Measurements from ENCODE around the gene LCN15. TPM values are rescaled to one million over a fixed set of nuclear protein-coding genes. Genes with fewer than 3 reads are reported as not detected.

Gene LCN15
- polyA plus RNA-seq, 3 donors = not detected

GRCh38 chr9:136748666-136749611 is 15.4 kb downstream of the LCN15 start:
- no peak for DNase-seq
- WGBS (ENCODE audit: insufficient coverage) = 42% methylated on average over 13 of the region's 21 CpGs
- no peaks in the 10 kb centered on the region for H3K36me3 Mint-ChIP-seq
- Histone ChIP-seq H3K4me3 (replicated peaks in 1 of 3; ENCODE audit: low read depth in 2 of 3, low read length in 3 of 3) (no peak overlapping the region), H3K79me2 (ENCODE audit: insufficient read depth, low read length) (no peaks in the 10 kb centered on the region), H3K4me1 (ENCODE audit: control insufficient read depth in 1 of 2, insufficient read depth in 2 of 2, low read length in 2 of 2) (no peaks in the 10 kb centered on the region), H3K36me3 (replicated peaks in 1 of 2; ENCODE audit: control insufficient read depth in 1 of 2, insufficient read depth in 2 of 2, low read length in 2 of 2) (no peaks in the 10 kb centered on the region), H3K9ac (ENCODE audit: insufficient read depth, low read length, poor library complexity, severe bottlenecking) (no peak overlapping the region), H4K20me1 (ENCODE audit: insufficient read depth, low read length) (no peaks in the 10 kb centered on the region), H3K4me2 (replicated peaks; ENCODE audit: extremely low read depth, low read length, poor library complexity, severe bottlenecking) (no peak overlapping the region), H3K27ac (ENCODE audit: low read depth in 1 of 2, low read length in 2 of 2) (no peak overlapping the region), H3K27me3 (ENCODE audit: control insufficient read depth in 2 of 2, insufficient read depth in 2 of 2, low read length in 2 of 2) (no peaks in the 10 kb centered on the region), H3K9me3 (replicated peaks in 1 of 2; ENCODE audit: control insufficient read depth in 1 of 2, insufficient read depth in 1 of 2, low read length in 2 of 2) (peaks cover 16 to 23% of the 10 kb centered on the region in 2 donors), H2AFZ (ENCODE audit: insufficient read depth, low read depth, low read length, poor library complexity, severe bottlenecking) (no peak overlapping the region)
- H3K27me3 Mint-ChIP-seq (ENCODE audit: low read depth in 3 of 3) = peaks cover 8 to 37% (median 8%) of the 10 kb centered on the region in 3 donors
- H3K27ac Mint-ChIP-seq = peak overlapping the region in 1 of 7 donors; percentile 63
- intact Hi-C loops (cut with micrococcal nuclease) = no loop called here
- TF ChIP-seq CTCF (IDR thresholded peaks at IDR 0.05) = no peak
- H3K4me1 Mint-ChIP-seq = peaks cover 10% of the 10 kb centered on the region
- H3K4me3 Mint-ChIP-seq = no peak overlapping the region
- peaks cover 14 to 24% (median 23%) of the 10 kb centered on the region in 7 donors for H3K9me3 Mint-ChIP-seq

- Mint-ChIP-seq H3K4me3 (no peak within 1 kb of the TSS), H3K27me3 (ENCODE audit: low read depth in 3 of 3) (peaks cover 8 to 42% (median 9%) of the 10 kb centered on the region in 3 donors), H3K27ac (peak within 1 kb of the TSS in 1 of 7 donors; percentile 63), H3K4me1 (peaks cover 10% of the 10 kb centered on the region), H3K9me3 (peaks cover 14 to 24% (median 23%) of the 10 kb centered on the region in 7 donors), H3K36me3 (no peaks in the 10 kb centered on the region)
- no peaks in the 10 kb centered on the region for H3K4me1 ChIP-seq (ENCODE audit: control insufficient read depth in 1 of 2, insufficient read depth in 2 of 2, low read length in 2 of 2)
- no peak within 1 kb of the TSS for H3K9ac ChIP-seq (ENCODE audit: insufficient read depth, low read length, poor library complexity, severe bottlenecking)
- WGBS (ENCODE audit: insufficient coverage) = 78% methylated on average over 8 of the region's 8 CpGs
- no peak within 1 kb of the TSS for H3K27ac ChIP-seq (ENCODE audit: low read depth in 1 of 2, low read length in 2 of 2)
- no peak within 1 kb of the TSS for H3K4me3 ChIP-seq (replicated peaks in 1 of 3; ENCODE audit: low read depth in 2 of 3, low read length in 3 of 3)
- intact Hi-C loops (cut with micrococcal nuclease) = no loop called here
- H3K9me3 ChIP-seq (replicated peaks in 1 of 2; ENCODE audit: control insufficient read depth in 1 of 2, insufficient read depth in 1 of 2, low read length in 2 of 2) = peaks cover 16% of the 10 kb centered on the region in 2 donors
- no peak within 1 kb of the TSS for H3K4me2 ChIP-seq (replicated peaks; ENCODE audit: extremely low read depth, low read length, poor library complexity, severe bottlenecking)
- H3K36me3 ChIP-seq (replicated peaks in 1 of 2; ENCODE audit: control insufficient read depth in 1 of 2, insufficient read depth in 2 of 2, low read length in 2 of 2) = no peaks in the 10 kb centered on the region
- DNase-seq = no peak
- no peaks in the 10 kb centered on the region for H3K27me3 ChIP-seq (ENCODE audit: control insufficient read depth in 2 of 2, insufficient read depth in 2 of 2, low read length in 2 of 2)
- no peaks in the 10 kb centered on the region for H3K79me2 ChIP-seq (ENCODE audit: insufficient read depth, low read length)
- no peak for TF ChIP-seq CTCF (IDR thresholded peaks at IDR 0.05)
- H4K20me1 ChIP-seq (ENCODE audit: insufficient read depth, low read length) = no peaks in the 10 kb centered on the region
- H2AFZ ChIP-seq (ENCODE audit: insufficient read depth, low read depth, low read length, poor library complexity, severe bottlenecking) = no peak within 1 kb of the TSS
Measured at GRCh38 chr9:136748201-136748600, 16.1 kb downstream of the LCN15 start, which contains the start of gene LCN6. TSS of gene LCN6 (minus strand) at chr9:136748525. CDS start at chr9:136748483, 42 bp downstream.
